Stimulated activated CD4-positive, alpha-beta T cell treated with anti-CD3 and anti-CD28 coated beads, Interleukin-4, amount 100 ng/mL, for 4 hours (primary cell): Measurements from ENCODE around the gene CPXM2.
"Not testable (repeated sequence)": the region's sequence is repeated elsewhere in the genome, so short reads cannot be mapped to it uniquely, and the experiment has no call there.

Source experiments
- DNase-seq, 2 experiments: peaks; one replicate each; pipeline ENCODE4 v3.0.0-alpha.2; 2020

Gene CPXM2

GRCh38 chr10:123766012-123766411 is 125.6 kb downstream of the CPXM2 start:
- DNase-seq = no peak

GRCh38 chr10:123761666-123762230 is 129.9 kb downstream of the CPXM2 start:
- DNase-seq = no peak

GRCh38 chr10:123761038-123761428 is 130.6 kb downstream of the CPXM2 start:
- no peak for DNase-seq

- no peak for DNase-seq
Observed at GRCh38 chr10:123760356-123761037, 131.1 kb downstream of the CPXM2 start.

GRCh38 chr10:123759501-123760031 is 132.0 kb downstream of the CPXM2 start:
- no peak for DNase-seq

GRCh38 chr10:123759041-123759440 is 132.6 kb downstream of the CPXM2 start:
- DNase-seq = no peak

- no peak for DNase-seq
Observed at GRCh38 chr10:123757853-123758252, 133.8 kb downstream of the CPXM2 start.

- no peak for DNase-seq
Observed at GRCh38 chr10:123755061-123755460, 136.5 kb downstream of the CPXM2 start.

- DNase-seq = no peak
Observed at GRCh38 chr10:123754123-123754522, 137.5 kb downstream of the CPXM2 start.

GRCh38 chr10:123751342-123752134 is 140.1 kb downstream of the CPXM2 start:
- no peak for DNase-seq

GRCh38 chr10:123750901-123751300 is 140.7 kb downstream of the CPXM2 start:
- DNase-seq = no peak

GRCh38 chr10:123748711-123749110 is 142.9 kb downstream of the CPXM2 start:
- DNase-seq = no peak

GRCh38 chr10:123747426-123747825 is 144.2 kb downstream of the CPXM2 start:
- DNase-seq = no peak

GRCh38 chr10:123746942-123747341 is 144.7 kb downstream of the CPXM2 start:
- no peak for DNase-seq

GRCh38 chr10:123746520-123746919 is 145.1 kb downstream of the CPXM2 start:
- no peak for DNase-seq

GRCh38 chr10:123746061-123746460 is 145.5 kb downstream of the CPXM2 start:
- DNase-seq = no peak

GRCh38 chr10:123744224-123744536 is 147.4 kb downstream of the CPXM2 start:
- no peak for DNase-seq

GRCh38 chr10:123743441-123744223 is 148.0 kb downstream of the CPXM2 start:
- no peak for DNase-seq

- no peak for DNase-seq
Observed at GRCh38 chr10:123742751-123743440, 148.7 kb downstream of the CPXM2 start.

GRCh38 chr10:123741711-123742110 is 149.9 kb downstream of the CPXM2 start:
- no peak for DNase-seq

- DNase-seq = no peak
Observed at GRCh38 chr10:123741146-123741545, 150.5 kb downstream of the CPXM2 start.

GRCh38 chr10:123736917-123737316 is 154.7 kb downstream of the CPXM2 start:
- DNase-seq = not testable (repeated sequence)

- DNase-seq = no peak
Observed at GRCh38 chr10:123729523-123729922, 162.1 kb downstream of the CPXM2 start.
